LNCaP clone FGC (cell line): ENCODE data around the gene PDK4.
A peak's percentile ranks its signal among the peaks of the same experiment; 100 is the strongest.

ENCODE experiments used
- DNase-seq: peaks from one replicate; pipeline ENCODE4 v3.0.0-alpha.2; 2011; ENCODE audit warnings: low read depth
- H3K4me3 ChIP-seq: 2 replicates; pipeline ENCODE4 v1.5.1; 2011; ENCODE audit warnings: mild to moderate bottlenecking, low read depth, low read length, control low read depth
- TF ChIP-seq, protein P1 (sequence below): IDR thresholded peaks from 2 replicates; pipeline ENCODE4 v1.5.1; 2012; ENCODE audit warnings: mild to moderate bottlenecking; ENCODE audit not compliant: control insufficient read depth, insufficient read depth; ENCODE audit errors: extremely low read depth

The PDK4 gene

DNA sequence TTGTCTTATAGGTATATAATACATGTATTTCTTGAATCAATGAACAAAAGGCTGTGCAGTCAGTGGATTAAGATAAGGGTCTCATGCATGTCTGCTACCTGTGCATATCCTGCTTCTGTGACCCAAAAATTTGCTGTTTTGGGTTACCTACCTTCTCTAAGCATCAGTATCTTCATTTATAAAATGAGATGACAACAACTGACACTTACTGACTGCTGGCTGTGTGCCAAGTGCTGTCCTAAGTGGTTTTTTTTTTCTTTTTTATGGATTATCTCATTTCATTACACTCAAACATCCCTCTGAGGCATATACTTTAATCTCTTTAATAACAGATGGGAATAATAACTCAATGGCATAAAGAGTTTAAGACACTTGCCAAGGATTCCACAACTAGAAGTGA lies 2.1 kb downstream of the PDK4 start:
- TF ChIP-seq, protein P1, sequence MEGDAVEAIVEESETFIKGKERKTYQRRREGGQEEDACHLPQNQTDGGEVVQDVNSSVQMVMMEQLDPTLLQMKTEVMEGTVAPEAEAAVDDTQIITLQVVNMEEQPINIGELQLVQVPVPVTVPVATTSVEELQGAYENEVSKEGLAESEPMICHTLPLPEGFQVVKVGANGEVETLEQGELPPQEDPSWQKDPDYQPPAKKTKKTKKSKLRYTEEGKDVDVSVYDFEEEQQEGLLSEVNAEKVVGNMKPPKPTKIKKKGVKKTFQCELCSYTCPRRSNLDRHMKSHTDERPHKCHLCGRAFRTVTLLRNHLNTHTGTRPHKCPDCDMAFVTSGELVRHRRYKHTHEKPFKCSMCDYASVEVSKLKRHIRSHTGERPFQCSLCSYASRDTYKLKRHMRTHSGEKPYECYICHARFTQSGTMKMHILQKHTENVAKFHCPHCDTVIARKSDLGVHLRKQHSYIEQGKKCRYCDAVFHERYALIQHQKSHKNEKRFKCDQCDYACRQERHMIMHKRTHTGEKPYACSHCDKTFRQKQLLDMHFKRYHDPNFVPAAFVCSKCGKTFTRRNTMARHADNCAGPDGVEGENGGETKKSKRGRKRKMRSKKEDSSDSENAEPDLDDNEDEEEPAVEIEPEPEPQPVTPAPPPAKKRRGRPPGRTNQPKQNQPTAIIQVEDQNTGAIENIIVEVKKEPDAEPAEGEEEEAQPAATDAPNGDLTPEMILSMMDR = no peak
- DNase-seq = no peak

DNA sequence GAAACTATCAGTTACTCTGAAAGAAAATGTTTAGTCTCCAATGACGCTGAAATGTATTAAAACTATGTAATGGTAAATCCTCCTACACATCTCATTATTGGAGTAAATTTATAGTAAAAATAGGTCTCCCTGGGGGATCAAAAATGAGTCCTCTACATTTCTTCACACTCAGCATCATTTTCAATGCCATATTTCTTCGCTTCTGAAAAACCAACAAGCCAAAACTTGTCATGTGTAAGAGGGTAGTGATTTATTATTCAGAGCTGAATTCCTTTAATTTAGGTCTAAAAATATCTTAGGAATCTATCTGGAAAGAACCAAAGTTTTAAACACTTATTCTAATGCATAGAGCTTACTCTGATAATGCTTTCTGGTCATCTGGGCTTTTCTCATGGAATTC lies 3.0 kb downstream of the PDK4 start:
- H3K4me3 ChIP-seq = no peak overlapping the region
- no peak for DNase-seq
- TF ChIP-seq, protein P1 = no peak

More for the DNA sequence above, 2.1 kb downstream of the PDK4 start:
- no peak overlapping the region for H3K4me3 ChIP-seq

DNA sequence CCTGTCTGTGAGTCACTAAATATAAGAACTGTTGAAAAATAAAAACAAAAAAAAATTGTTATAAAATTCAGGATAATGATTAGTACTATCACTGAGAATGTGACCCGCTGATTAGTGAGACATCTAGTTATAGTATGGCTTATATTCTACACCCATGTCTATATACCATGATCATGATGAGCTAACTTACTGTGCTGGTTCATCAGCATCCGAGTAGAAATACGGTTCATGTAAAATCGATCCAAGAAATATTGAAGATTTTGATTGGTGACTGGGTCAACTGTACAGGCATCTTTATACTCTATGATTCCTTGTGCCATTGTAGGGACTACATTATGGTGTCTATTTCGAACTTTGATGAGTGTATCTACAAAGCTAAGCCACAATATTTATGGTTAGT lies 3.7 kb downstream of the PDK4 start:
- DNase-seq = no peak
- H3K4me3 ChIP-seq = no peak overlapping the region
- TF ChIP-seq, protein P1 = no peak

DNA sequence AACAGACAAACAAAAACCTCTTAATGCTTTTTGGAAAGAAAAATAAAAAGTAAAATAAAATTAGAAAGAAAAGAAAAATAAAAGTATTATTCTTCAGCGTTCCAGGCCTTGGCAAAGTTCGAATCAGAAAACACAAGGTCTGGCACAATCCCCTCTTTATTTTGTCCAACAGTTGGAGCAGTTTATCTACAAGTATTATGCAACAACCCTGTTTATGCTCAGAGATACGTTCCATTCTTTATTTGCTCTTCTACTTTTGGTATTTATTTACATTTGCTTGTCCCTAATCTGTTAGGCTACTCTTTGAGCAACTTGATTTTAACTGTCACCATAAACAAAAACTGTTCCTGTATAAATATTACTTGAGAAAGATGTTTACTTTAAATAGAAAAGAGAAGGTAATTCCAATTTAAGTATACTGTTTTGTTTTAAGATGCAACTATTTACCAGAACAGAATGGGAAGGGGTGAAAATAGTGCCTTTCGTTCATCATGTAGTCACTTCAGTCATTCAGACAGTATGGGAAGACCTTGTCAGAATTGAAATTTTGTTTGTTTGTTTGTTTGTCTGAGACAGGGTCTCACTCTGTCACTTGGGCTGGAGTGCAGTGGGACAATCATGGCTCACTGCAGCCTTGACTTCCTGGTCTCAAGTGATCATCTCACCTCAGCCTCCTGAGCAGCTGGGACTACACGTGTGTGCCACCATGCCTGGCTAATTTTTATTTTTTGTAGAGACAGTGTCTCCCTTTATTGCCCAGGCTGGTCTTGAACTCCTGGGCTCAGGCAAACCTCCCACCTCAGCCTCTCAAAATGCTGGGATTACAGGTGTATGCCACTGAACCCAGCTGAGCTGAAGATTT lies 5.7 kb downstream of the PDK4 start:
- TF ChIP-seq, protein P1 = no peak
- peak; percentile 82 for DNase-seq
- H3K4me3 ChIP-seq = no peak overlapping the region

DNA sequence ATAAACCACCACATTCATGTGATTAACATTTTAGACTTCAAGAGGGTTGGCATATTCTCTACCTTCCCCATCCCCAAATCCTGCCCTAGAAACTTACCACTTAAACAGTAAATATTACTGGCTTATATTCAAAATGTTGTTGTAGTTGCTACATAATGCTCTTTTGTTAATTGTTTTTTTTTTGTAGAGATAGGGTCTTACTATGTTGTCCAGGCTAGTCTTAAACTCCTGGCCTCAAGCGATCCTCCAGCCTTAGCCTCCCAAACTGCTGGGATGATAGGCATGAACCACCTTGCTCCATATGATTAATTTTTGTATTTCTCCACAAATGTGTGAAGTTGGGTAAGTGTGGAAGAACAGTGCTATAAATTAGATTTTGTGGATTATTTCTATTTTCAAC lies 6.5 kb downstream of the PDK4 start:
- DNase-seq = no peak
- TF ChIP-seq, protein P1 = no peak
- no peak overlapping the region for H3K4me3 ChIP-seq

DNA sequence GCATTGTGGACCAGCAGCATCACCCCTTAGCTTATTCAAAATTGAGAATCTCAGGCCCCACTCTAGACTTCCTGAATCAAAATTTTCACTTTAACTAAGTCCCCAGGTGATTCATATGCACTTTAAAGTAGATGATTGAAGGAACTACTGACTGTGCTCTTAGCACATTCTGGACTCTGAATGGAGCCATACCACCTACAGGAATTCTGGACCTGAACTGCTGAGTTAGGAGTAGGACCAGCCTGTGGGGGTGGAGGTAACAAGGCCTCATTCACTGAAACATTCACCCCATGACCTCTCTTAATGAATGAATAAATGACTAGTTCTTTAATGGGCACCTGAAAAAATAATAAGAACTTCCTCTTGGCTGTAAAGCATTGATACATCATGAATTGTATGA lies 7.3 kb downstream of the PDK4 start:
- H3K4me3 ChIP-seq = no peak overlapping the region
- TF ChIP-seq, protein P1 = no peak
- DNase-seq = no peak

DNA sequence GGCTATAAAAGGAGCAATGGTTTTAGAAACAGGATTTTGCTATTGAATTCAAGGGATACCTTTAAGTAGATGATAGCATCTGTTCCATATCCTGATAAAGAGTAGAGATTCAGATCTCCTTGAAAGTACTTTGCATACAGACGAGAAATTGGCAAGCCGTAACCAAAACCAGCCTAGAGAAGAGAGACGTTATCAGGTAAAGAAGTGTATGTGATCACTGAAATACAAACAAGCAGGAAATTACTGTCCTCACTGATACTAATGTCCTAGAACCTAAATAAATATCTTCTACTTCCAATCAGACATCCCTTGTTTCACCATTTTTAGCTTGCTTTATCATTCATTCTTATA lies 9.4 kb downstream of the PDK4 start:
- no peak overlapping the region for H3K4me3 ChIP-seq
- DNase-seq = peak; percentile 80
- TF ChIP-seq, protein P1 = no peak
